GM12878 (cell line): ENCODE measurements around the gene RPL37A.

Experiments
- CTCF ChIP-seq, 3 experiments: IDR thresholded peaks in 2 of 3; conservative IDR thresholded peaks in 1 of 3; 2 replicates each; pipeline ENCODE4 v1.5.1; 2011; ENCODE audit warnings: low read depth in 3 of 3, low read length in 3 of 3, mild to moderate bottlenecking in 3 of 3, control low read depth in 2 of 3, moderate library complexity in 2 of 3, inconsistent platforms in 1 of 3, mixed read lengths in 1 of 3; ENCODE audit not compliant: control insufficient read depth in 2 of 3, insufficient read depth in 1 of 3; ENCODE audit errors: extremely low read depth in 1 of 3
- E4F1 ChIP-seq: fragments of 450-650 bp; IDR thresholded peaks from 2 replicates; pipeline ENCODE4 v1.6.1; 2018; ENCODE audit warnings: borderline replicate concordance, mild to moderate bottlenecking; ENCODE audit not compliant: partially characterized antibody
- ESRRA ChIP-seq: IDR thresholded peaks from 2 replicates; pipeline ENCODE4 v1.6.1; 2012; ENCODE audit warnings: mild to moderate bottlenecking, low read length, improper control_type of control experiment
- EZH2 ChIP-seq: IDR thresholded peaks from 2 replicates; pipeline ENCODE4 v1.6.1; 2012; ENCODE audit warnings: low read depth, mild to moderate bottlenecking, control low read depth, inconsistent platforms, low read length, borderline replicate concordance; ENCODE audit not compliant: control insufficient read depth
- POLR2A ChIP-seq: IDR thresholded peaks from 2 replicates; pipeline ENCODE4 v1.6.1; 2011; ENCODE audit warnings: low read depth, mild to moderate bottlenecking, low read length
- TAF1 ChIP-seq: IDR thresholded peaks from 2 replicates; pipeline ENCODE4 v1.6.1; 2011; ENCODE audit warnings: mild to moderate bottlenecking, low read depth, low read length, borderline replicate concordance
- TARDBP ChIP-seq: IDR thresholded peaks from 2 replicates; pipeline ENCODE4 v1.6.1; 2016; ENCODE audit warnings: borderline replicate concordance

GRCh38 chr2:216480221-216480620 lies 18.4 kb upstream of the RPL37A start:
- TF ChIP-seq TAF1 (no peak), CTCF (IDR thresholded peaks at IDR 0.05 in 2 of 3, conservative IDR thresholded peaks at IDR 0.05 in 1 of 3; ENCODE audit: control insufficient read depth in 2 of 3, extremely low read depth in 1 of 3, insufficient read depth in 1 of 3, low read depth in 3 of 3, low read length in 3 of 3) (no peak), POLR2A (no peak), TARDBP (no peak), ESRRA (no peak), EZH2 (no peak), E4F1 (no peak)
